Heart left ventricle (tissue), 16 donors: Measurements from ENCODE around the gene ACOT13. TPM values are rescaled to one million over a fixed set of nuclear protein-coding genes. Genes with fewer than 3 reads are reported as not detected.
"Not testable (repeated sequence)": the region's sequence is repeated elsewhere in the genome, so short reads cannot be mapped to it uniquely, and the experiment has no call there.

Experiments
- ATAC-seq, 4 donors: fragments of 200-7000 bp; cut with Tn5 transposase; one replicate each; pipeline ENCODE4 v1.9.1; 2020 to 2022; ENCODE audit warnings: moderate library complexity in 4 of 4, mild to moderate bottlenecking in 3 of 4, moderate number of reproducible peaks in 1 of 4
- DNase-seq, 5 donors: peaks; one replicate each; pipeline ENCODE4 v3.0.0-alpha.2; 2020
- H3K27ac ChIP-seq, 12 donors: fragments of 200-600 bp; sonication (generic) in 4 of 12; one replicate each; pipeline versions ENCODE4 v1.5.0 to v1.8.0; 2016 to 2022; ENCODE audit warnings: mild to moderate bottlenecking in 2 of 12
- H3K27me3 ChIP-seq, 9 donors: fragments of 200-600 bp; sonication (generic) in 2 of 9; one replicate each; pipeline versions ENCODE4 v1.5.1 to v1.8.0; 2016 to 2022; ENCODE audit warnings: mild to moderate bottlenecking in 3 of 9
- H3K36me3 ChIP-seq, 9 donors: fragments of 200-600 bp; sonication (generic) in 2 of 9; one replicate each; pipeline versions ENCODE4 v1.5.0 to v1.8.0; 2018 to 2022; ENCODE audit warnings: mild to moderate bottlenecking in 2 of 9
- H3K4me1 ChIP-seq, 12 donors: fragments of 200-600 bp; sonication (generic) in 4 of 12; one replicate each; pipeline versions ENCODE4 v1.5.0 to v1.8.0; 2016 to 2022; ENCODE audit warnings: mild to moderate bottlenecking in 3 of 12
- H3K4me3 ChIP-seq, 12 donors: fragments of 200-600 bp; sonication (generic) in 4 of 12; one replicate each; pipeline versions ENCODE4 v1.5.0 to v1.8.0; 2017 to 2022; ENCODE audit warnings: mild to moderate bottlenecking in 9 of 12, moderate library complexity in 4 of 12
- H3K9me3 ChIP-seq, 12 donors: fragments of 200-600 bp; sonication (generic) in 4 of 12; one replicate each; pipeline versions ENCODE4 v1.5.0 to v1.8.0; 2016 to 2022; ENCODE audit warnings: mild to moderate bottlenecking in 1 of 12
- CTCF ChIP-seq, 12 donors: fragments of 200-600 bp; sonication (generic) in 4 of 12; IDR thresholded peaks; one replicate each; pipeline versions ENCODE4 v1.5.0 to v1.8.0; 2018 to 2022; ENCODE audit warnings: antibody characterized with exemption in 12 of 12, mild to moderate bottlenecking in 5 of 12
- POLR2A ChIP-seq, 2 donors: fragments of 450-650 bp; IDR thresholded peaks; one replicate each; pipeline ENCODE4 v1.6.1; 2017; ENCODE audit warnings: antibody characterized with exemption in 2 of 2, mild to moderate bottlenecking in 2 of 2, moderate library complexity in 2 of 2
- WGBS, 4 donors: extraction: QIAGEN DNeasy Blood & Tissue Kit in 2 of 4; methylation state at CpG; one replicate each; pipeline versions ENCODE4 v1.1.5 to v1.1.7; 2013 to 2018; 5-methylcytosine and 5-hydroxymethylcytosine counted together
- intact Hi-C, 10 donors: fragments of 100-400 bp; cut with DNase I; formaldehyde crosslinking; loops; one replicate each; pipeline versions ENCODE4 v1.11.1 to v1.14.2; 2022
- polyA plus RNA-seq, 2 donors: library from polyadenylated mRNA; stranded (reverse); fragments of 200-250 nt; gene quantifications; one replicate each; pipeline ENCODE4 v1.2.3, GENCODE V29; 2013
- total RNA-seq, 9 donors: library from RNA; depleted of rRNA in 2 of 9; stranded (reverse); fragments of >200 nt in 2 of 9; fragmentation: NEBNext Ultra II Directional in 3 of 9; extraction: Animal tissue kit (Norgen Biotek cat#: 25700) in 3 of 9; gene quantifications; one replicate each; pipeline versions ENCODE4 v1.1.0 to v1.2.4, GENCODE V29; 2016 to 2023
- donor health status: ischemic (EF 13 %, LVEDD 7.1; RV severe dilation, severe dysfunction).
- donor health status: healthy with polysubstance abuse.
- donor health status: DM: no; HTN: yes; CAD: no.
- donor health status: DM: no; HTN: no; CAD: no.
- donor health status: ischemic (EF 25% LVEDD 6.9; RV normal size, moderate dysfunction).
- donor health status: ischemic (EF 25% LVEDD 5.7; RV mildly dilated, moderate dysfunction).
- donor health status: healthy.
- donor health status: DM: yes; HTN: yes; CAD: no.
- donor health status: ischemic (EF 35%, LVEDD 5.7; RV mildly dilated, moderate dysfunction).
- donor health status: nonischemic (EF 11% LVEDD 7.7; RV severe dilation, severe dysfunction).
- donor health status: DM: yes; HTN: yes; CAD: no.
- donor health status: PGD.
- donor health status: ischemic (EF 29% LVEDD 5.4; RV normal size, mild dysfunction).
- donor health status: nonischemic (EF 23%, LVEDD 6.1; RV moderate dilation, normal function).

ACOT13 gene
- total and polyA plus RNA-seq, 11 donors, result 21.6 to 160 (median 55.3) TPM

- no peaks in the 10 kb centered on the region for H3K36me3 ChIP-seq
- H3K9me3 ChIP-seq, result peaks cover 0 to 17% (median 2%) of the 10 kb centered on the region in 12 donors
- no peak overlapping the region for H3K4me3 ChIP-seq
- WGBS, 4 donors, result 90 to 94% (median 91%) methylated on average over 1 of the region's 1 CpG
- DNase-seq (no peak), ATAC-seq (no peak)
- no peak overlapping the region for H3K27ac ChIP-seq
- intact Hi-C loops, result no loop called here
- H3K27me3 ChIP-seq, result no peaks in the 10 kb centered on the region
- TF ChIP-seq POLR2A (IDR thresholded peaks at IDR 0.05), result no peak
- TF ChIP-seq CTCF (IDR thresholded peaks at IDR 0.05), result no peak
- peaks cover 0 to 5% (median 0%) of the 10 kb centered on the region in 12 donors for H3K4me1 ChIP-seq
These were observed 67.3 kb downstream of the ACOT13 start for GRCh38 chr6:24734166-24734565.

- H3K27ac ChIP-seq, DNase-seq, H3K36me3 ChIP-seq, intact Hi-C loops, H3K4me3 ChIP-seq, H3K27me3 ChIP-seq, ATAC-seq, H3K4me1 ChIP-seq: not testable (repeated sequence)
- 76 to 92% (median 87%) methylated on average over 4 of the region's 4 CpGs for WGBS, 4 donors
- peaks cover 0 to 17% (median 2%) of the 10 kb centered on the region in 12 donors for H3K9me3 ChIP-seq
These were observed 67.8 kb downstream of the ACOT13 start for GRCh38 chr6:24734710-24735109.

GRCh38 chr6:24738741-24739140, 71.9 kb downstream of the ACOT13 start:
- DNase-seq (no peak), ATAC-seq (no peak)
- Histone ChIP-seq H3K9me3 (no peaks in the 10 kb centered on the region), H3K27me3 (no peaks in the 10 kb centered on the region), H3K4me3 (no peak overlapping the region), H3K36me3 (no peaks in the 10 kb centered on the region), H3K27ac (no peak overlapping the region), H3K4me1 (peaks cover 0 to 19% (median 0%) of the 10 kb centered on the region in 12 donors)
- intact Hi-C loops, result no loop called here
- WGBS, 4 donors, result 44 to 63% (median 49%) methylated on average over 3 of the region's 3 CpGs
- TF ChIP-seq POLR2A (IDR thresholded peaks at IDR 0.05), result no peak
- no peak for TF ChIP-seq CTCF (IDR thresholded peaks at IDR 0.05)

- TF ChIP-seq POLR2A (IDR thresholded peaks at IDR 0.05), result no peak
- no peak for TF ChIP-seq CTCF (IDR thresholded peaks at IDR 0.05)
These were observed 74.0 kb downstream of the ACOT13 start for GRCh38 chr6:24740861-24741260.

GRCh38 chr6:24742216-24742738, 75.4 kb downstream of the ACOT13 start:
- ATAC-seq (no peak), DNase-seq (no peak)
- Histone ChIP-seq H3K4me1 (peaks cover 0 to 45% (median 0%) of the 10 kb centered on the region in 12 donors), H3K4me3 (no peak overlapping the region), H3K36me3 (no peaks in the 10 kb centered on the region), H3K27ac (peak overlapping the region in 1 of 12 donors; percentile 85), H3K9me3 (no peaks in the 10 kb centered on the region), H3K27me3 (no peaks in the 10 kb centered on the region)
- intact Hi-C loops, result no loop called here
- TF ChIP-seq CTCF (IDR thresholded peaks at IDR 0.05), result no peak
- no peak for TF ChIP-seq POLR2A (IDR thresholded peaks at IDR 0.05)
- WGBS, 4 donors, result 87 to 91% (median 88%) methylated on average over 5 of the region's 5 CpGs

More at GRCh38 chr6:24740861-24741260, 74.0 kb downstream of the ACOT13 start:
- no peaks in the 10 kb centered on the region for H3K36me3 ChIP-seq
- ATAC-seq, result no peak
- no peaks in the 10 kb centered on the region for H3K9me3 ChIP-seq
- no peaks in the 10 kb centered on the region for H3K27me3 ChIP-seq
- H3K27ac ChIP-seq, result no peak overlapping the region
- intact Hi-C loops, result no loop called here
- DNase-seq, result no peak
- peaks cover 0 to 38% (median 0%) of the 10 kb centered on the region in 12 donors for H3K4me1 ChIP-seq
- H3K4me3 ChIP-seq, result no peak overlapping the region
